GM12892 (cell line): ENCODE measurements around the gene MPZL1.
A peak's percentile ranks its signal among the peaks of the same experiment; 100 is the strongest.

ENCODE experiments used
- DNase-seq: peaks from one replicate; pipeline ENCODE4 v3.0.0; 2011; ENCODE audit not compliant: insufficient read length
- FAIRE-seq: peaks from 2 replicates; lab custom pipeline; 2011; peaks lifted over from hg19 to GRCh38; lab: Jason Lieb, UNC
- POLR2A ChIP-seq: IDR thresholded peaks from 2 replicates; pipeline ENCODE4 v1.6.1; 2011; ENCODE audit warnings: low read depth, low read length, control low read depth
- POLR2AphosphoS5 ChIP-seq: IDR thresholded peaks from 2 replicates; pipeline ENCODE4 v1.6.1; 2011; ENCODE audit warnings: low read depth, low read length, control low read depth
- TAF1 ChIP-seq: IDR thresholded peaks from 2 replicates; pipeline ENCODE4 v1.6.1; 2011; ENCODE audit warnings: low read depth, mild to moderate bottlenecking, control low read depth, low read length, borderline replicate concordance

Gene MPZL1

GRCh38 chr1:167808104-167808503 lies 86.3 kb downstream of the MPZL1 start:
- FAIRE-seq (no peak), DNase-seq (no peak)
- TF ChIP-seq POLR2A, result no peak
- TF ChIP-seq POLR2AphosphoS5, result no peak
- no peak for TF ChIP-seq TAF1

GRCh38 chr1:167808690-167809089 lies 86.9 kb downstream of the MPZL1 start:
- no peak for TF ChIP-seq TAF1
- TF ChIP-seq POLR2A, result no peak
- TF ChIP-seq POLR2AphosphoS5, result no peak
- no peak for DNase-seq
- no peak for FAIRE-seq

- no peak for DNase-seq
- no peak for TF ChIP-seq POLR2A
- no peak for TF ChIP-seq TAF1
- no peak for TF ChIP-seq POLR2AphosphoS5
- FAIRE-seq, result no peak
Observed at GRCh38 chr1:167812972-167813371, 91.2 kb downstream of the MPZL1 start.

DNA sequence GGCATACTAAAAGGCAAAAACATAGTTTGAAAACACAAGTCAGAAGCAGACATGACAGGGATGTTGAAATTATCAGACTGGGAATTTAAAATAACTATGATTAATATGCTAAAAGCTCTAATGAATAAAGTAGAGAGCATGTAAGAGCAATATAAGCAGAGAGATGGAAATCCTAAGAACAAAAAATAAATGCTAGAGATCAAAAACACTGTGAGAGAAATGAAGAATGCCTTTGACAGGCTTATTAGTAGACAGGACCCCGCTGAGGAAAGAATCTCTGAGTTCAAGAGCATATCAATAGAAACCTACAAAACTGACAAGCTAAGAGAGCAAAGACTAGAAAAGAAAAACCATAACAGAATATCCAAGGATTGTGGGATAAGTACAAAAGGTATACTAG lies 93.9 kb downstream of the MPZL1 start:
- no peak for DNase-seq
- no peak for TF ChIP-seq POLR2AphosphoS5
- no peak for TF ChIP-seq POLR2A
- no peak for TF ChIP-seq TAF1
- FAIRE-seq, result no peak

GRCh38 chr1:167819849-167820683 lies 98.3 kb downstream of the MPZL1 start:
- TF ChIP-seq POLR2A (no peak), POLR2AphosphoS5 (no peak), TAF1 (no peak)
- DNase-seq, result peak; percentile 53

DNA sequence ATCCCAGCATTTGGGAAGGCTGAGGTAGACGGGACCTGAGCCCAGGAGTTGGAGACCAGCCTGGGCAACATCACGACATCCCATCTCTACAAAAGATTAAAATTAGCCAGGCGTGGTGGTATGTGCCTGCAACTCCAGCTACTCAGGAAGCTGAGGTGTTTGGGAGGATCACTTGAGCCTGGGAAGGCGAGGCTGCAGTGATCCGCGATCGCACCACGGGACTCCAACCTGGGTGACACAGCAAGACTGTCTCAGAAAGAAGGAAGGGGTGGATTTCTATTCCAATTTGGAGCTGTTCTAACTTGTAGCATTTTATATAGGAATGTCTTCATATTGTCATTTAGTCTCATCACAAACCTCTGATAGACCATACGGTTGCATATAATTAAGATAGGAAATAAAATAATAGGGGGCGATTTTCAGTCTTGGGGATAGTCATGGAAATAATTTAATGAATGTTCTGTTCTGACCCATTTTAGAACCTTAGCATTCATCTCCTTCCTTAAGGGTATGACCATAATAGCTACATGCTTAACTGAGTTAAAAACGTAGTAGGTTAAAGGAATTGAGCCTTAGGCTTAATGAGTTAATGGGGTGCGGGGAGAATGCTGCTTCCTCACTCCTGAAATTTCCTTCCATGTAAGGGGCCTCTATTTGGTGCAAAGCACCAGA lies 99.0 kb downstream of the MPZL1 start:
- TF ChIP-seq POLR2A (no peak), POLR2AphosphoS5 (no peak), TAF1 (no peak)
- DNase-seq (no peak), FAIRE-seq (no peak)

More at GRCh38 chr1:167819849-167820683, 98.3 kb downstream of the MPZL1 start:
- FAIRE-seq, result no peak

- DNase-seq (no peak), FAIRE-seq (no peak)
- TF ChIP-seq POLR2AphosphoS5 (no peak), POLR2A (no peak), TAF1 (no peak)
Observed at GRCh38 chr1:167821356-167821685, 99.5 kb downstream of the MPZL1 start.

GRCh38 chr1:167821969-167822685 lies 100.3 kb downstream of the MPZL1 start:
- DNase-seq (no peak), FAIRE-seq (no peak)
- TF ChIP-seq POLR2AphosphoS5 (no peak), POLR2A (no peak), TAF1 (no peak)

DNA sequence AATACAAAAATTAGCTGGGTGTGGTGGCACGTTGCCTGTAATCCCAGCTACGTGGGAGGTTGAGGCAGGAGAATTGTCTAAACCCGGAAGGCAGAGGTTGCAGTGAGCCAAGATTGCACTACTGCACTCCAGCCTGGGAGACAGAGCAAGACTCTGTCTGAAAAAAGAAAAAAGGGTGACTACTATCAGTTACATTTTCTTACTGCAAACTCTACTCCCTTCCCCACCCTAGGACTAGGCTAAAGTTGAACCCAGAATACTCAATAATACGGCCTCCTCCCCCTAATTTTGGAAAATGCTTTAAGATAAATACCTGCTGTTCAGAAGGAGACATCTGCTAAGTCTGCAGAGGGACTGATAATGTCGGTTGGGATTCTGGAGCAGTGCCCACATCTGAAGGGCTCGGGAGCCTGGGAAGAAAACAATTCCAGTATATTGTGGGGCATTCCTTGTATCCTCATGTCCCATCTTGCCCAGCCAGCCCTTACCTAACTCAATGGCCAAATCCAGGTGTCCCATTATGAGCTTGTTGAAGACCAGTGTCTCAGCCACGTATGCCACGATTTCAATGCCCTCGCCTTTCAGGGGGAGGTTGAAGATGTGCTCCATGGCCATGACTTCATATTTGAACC lies 102.5 kb downstream of the MPZL1 start:
- FAIRE-seq (no peak), DNase-seq (no peak)
- TF ChIP-seq POLR2A (no peak), TAF1 (no peak), POLR2AphosphoS5 (no peak)

DNA sequence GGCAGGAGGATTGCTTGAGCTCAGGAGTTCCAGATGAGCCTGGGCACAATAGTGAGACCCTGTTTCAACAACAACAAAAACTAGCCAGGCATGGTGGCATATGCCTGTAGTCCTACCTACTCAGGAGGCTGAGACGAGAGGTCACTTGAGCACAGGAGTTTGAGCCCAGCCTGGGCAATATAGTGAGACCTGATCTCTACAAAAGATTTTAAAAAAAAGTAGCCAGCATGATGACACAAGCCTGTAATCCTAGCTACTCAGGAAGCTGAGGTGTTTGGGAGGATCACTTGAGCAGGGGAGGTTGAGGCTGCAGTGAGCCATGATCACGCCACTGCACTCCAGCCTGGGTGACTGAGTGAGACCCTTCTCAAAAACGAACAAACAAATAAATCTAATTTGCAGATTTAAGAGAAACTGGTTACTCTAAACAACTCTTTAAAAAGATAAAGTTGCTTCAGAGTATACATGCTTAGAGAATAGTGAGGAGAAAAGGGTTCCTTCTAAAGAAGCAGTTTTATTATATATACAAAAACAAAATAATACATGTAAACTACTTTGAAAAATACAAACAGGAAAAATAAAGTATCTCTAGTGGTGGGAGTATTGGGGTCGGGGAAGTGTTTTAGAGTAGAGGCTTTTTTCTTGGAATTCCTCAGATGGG lies 103.8 kb downstream of the MPZL1 start:
- TF ChIP-seq POLR2A, result no peak
- FAIRE-seq, result no peak

GRCh38 chr1:167826127-167826526 lies 104.3 kb downstream of the MPZL1 start:
- FAIRE-seq (no peak), DNase-seq (no peak)
- TF ChIP-seq TAF1 (no peak), POLR2A (no peak), POLR2AphosphoS5 (no peak)

More for the DNA sequence above, 103.8 kb downstream of the MPZL1 start:
- DNase-seq, result no peak
